Body of pancreas (tissue), 4 donors: Measurements from ENCODE around the gene KIF13A. TPM values are rescaled to one million over a fixed set of nuclear protein-coding genes. Genes with fewer than 3 reads are reported as not detected.

ENCODE experiments used
- ATAC-seq: fragments of 150-250 bp; one replicate; pipeline ENCODE4 v1.9.1; 2016
- DNase-seq, 4 donors: peaks; one replicate each; pipeline ENCODE4 v3.0.0-alpha.2; 2019
- H3K27ac ChIP-seq, 4 donors: fragments of 200-600 bp; sonication (generic); 1 replicate in 3 of 4; 2 replicates in 1 of 4; pipeline versions ENCODE4 v1.5.1 to v1.6.1; 2016 to 2019; ENCODE audit warnings: mild to moderate bottlenecking in 1 of 4, mixed read lengths in 1 of 4, moderate library complexity in 1 of 4
- H3K27me3 ChIP-seq, 2 donors: fragments of 200-600 bp; sonication (generic); one replicate each; pipeline ENCODE4 v1.6.0; 2016; ENCODE audit warnings: mild to moderate bottlenecking in 1 of 2
- H3K36me3 ChIP-seq, 2 donors: fragments of 200-600 bp; sonication (generic); replicated peaks in 1 of 2; 2 replicates each; pipeline ENCODE4 v1.5.1; 2016; ENCODE audit warnings: low read depth in 2 of 2; ENCODE audit not compliant: insufficient read depth in 1 of 2
- H3K4me1 ChIP-seq: fragments of 200-600 bp; sonication (generic); one replicate; pipeline ENCODE4 v1.6.0; 2016
- H3K4me3 ChIP-seq, 2 donors: fragments of 200-600 bp; sonication (generic); 1 replicate in 1 of 2; 2 replicates in 1 of 2; pipeline ENCODE4 v1.5.1; 2016 to 2019
- H3K9me3 ChIP-seq, 3 donors: fragments of 200-600 bp; sonication (generic); 1 replicate in 2 of 3; 2 replicates in 1 of 3; pipeline ENCODE4 v1.5.1; 2016
- POLR2A ChIP-seq, 3 donors: fragments of 450-650 bp; IDR thresholded peaks; one replicate each; pipeline ENCODE4 v1.6.1; 2016; ENCODE audit warnings: antibody characterized with exemption in 3 of 3, mild to moderate bottlenecking in 2 of 3
- WGBS, 2 donors: methylation state at CpG; one replicate each; pipeline ENCODE4 v1.1.5; 2017; 5-methylcytosine and 5-hydroxymethylcytosine counted together
- intact Hi-C: fragments of 100-400 bp; cut with DNase I; formaldehyde crosslinking; loops from one replicate; pipeline ENCODE4 v1.15.1; 2023
- total RNA-seq, 2 donors: library from RNA; depleted of rRNA; stranded (reverse); fragments of >200 nt; gene quantifications; one replicate each; pipeline ENCODE4 v1.1.0, GENCODE V29; 2016
- TF ChIP-seq, protein P1 (sequence below), 7 experiments: fragments of 450-650 bp in 4 of 7; fragments of 200-600 bp in 3 of 7; sonication (generic) in 3 of 7; IDR thresholded peaks; one replicate each; pipeline ENCODE4 v1.5.1; 2016 to 2019; ENCODE audit warnings: antibody characterized with exemption in 7 of 7

Gene KIF13A
- total RNA-seq, 2 donors from 2014 or later, result 13.2 to 17.1 TPM

DNA sequence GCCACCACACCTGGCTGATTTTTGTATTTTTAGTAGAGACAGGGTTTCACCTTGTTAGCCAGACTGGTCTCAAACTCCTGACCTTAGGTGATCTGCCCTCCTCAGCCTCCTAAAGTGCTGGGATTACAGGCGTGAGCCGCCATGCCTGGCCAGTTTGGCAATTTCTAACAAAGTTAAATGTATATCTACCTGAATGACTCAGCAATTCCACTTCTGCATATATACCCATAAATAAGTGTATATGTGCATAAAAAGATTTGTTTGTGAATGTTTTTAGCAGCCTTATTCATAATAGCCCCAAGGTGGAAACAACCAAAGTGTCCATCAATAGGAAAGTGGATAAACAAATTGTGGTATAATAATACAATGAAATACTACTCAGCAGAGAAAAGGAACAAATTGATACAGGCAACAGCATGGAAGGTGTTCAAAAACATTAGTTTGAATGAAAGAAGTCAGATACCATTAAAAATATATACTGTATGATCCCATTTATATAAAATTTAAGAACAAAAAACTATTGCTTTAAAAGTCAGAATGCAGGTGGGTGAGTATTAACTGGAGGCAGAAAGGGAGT is 44.3 kb upstream of the KIF13A start:
- DNase-seq (no peak), ATAC-seq (no peak)
- Histone ChIP-seq H3K27me3 (no peaks in the 10 kb centered on the region), H3K27ac (no peak overlapping the region), H3K4me1 (no peaks in the 10 kb centered on the region), H3K9me3 (no peaks in the 10 kb centered on the region), H3K4me3 (no peak overlapping the region), H3K36me3 (no peaks in the 10 kb centered on the region)
- 86 to 95% methylated on average over 2 of the region's 2 CpGs for WGBS, 2 donors
- intact Hi-C loops, result no loop called here
- TF ChIP-seq POLR2A (IDR thresholded peaks at IDR 0.05), result no peak
- TF ChIP-seq, protein P1, sequence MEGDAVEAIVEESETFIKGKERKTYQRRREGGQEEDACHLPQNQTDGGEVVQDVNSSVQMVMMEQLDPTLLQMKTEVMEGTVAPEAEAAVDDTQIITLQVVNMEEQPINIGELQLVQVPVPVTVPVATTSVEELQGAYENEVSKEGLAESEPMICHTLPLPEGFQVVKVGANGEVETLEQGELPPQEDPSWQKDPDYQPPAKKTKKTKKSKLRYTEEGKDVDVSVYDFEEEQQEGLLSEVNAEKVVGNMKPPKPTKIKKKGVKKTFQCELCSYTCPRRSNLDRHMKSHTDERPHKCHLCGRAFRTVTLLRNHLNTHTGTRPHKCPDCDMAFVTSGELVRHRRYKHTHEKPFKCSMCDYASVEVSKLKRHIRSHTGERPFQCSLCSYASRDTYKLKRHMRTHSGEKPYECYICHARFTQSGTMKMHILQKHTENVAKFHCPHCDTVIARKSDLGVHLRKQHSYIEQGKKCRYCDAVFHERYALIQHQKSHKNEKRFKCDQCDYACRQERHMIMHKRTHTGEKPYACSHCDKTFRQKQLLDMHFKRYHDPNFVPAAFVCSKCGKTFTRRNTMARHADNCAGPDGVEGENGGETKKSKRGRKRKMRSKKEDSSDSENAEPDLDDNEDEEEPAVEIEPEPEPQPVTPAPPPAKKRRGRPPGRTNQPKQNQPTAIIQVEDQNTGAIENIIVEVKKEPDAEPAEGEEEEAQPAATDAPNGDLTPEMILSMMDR (IDR thresholded peaks at IDR 0.05), result no peak

DNA sequence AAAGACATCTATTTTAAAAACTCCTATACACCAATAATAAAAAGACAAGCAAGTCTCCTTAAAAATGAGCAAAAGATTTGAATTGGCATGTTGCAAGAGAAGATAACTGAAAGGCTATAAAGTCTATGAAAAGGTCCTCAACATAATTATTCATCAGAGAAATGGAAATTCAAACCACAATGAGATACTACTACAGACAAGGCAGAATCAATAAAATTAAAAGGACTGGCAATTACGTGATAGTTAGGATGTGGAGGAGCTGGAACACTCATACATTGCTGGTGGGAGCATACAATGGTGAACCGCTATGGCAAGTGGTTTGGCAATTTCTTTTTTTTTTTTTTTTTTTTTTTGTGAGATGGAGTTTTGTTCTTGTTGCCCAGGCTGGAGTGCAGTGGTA is 43.8 kb upstream of the KIF13A start:
- H3K27ac ChIP-seq, result no peak overlapping the region

GRCh38 chr6:18028332-18028731 is 40.9 kb upstream of the KIF13A start:
- intact Hi-C loops, result no loop called here
- DNase-seq (no peak), ATAC-seq (no peak)
- H3K27me3 ChIP-seq, result no peaks in the 10 kb centered on the region
- H3K36me3 ChIP-seq, result no peaks in the 10 kb centered on the region
- TF ChIP-seq, protein P1 (IDR thresholded peaks at IDR 0.05), result no peak
- TF ChIP-seq POLR2A (IDR thresholded peaks at IDR 0.05), result no peak
- 34 to 47% methylated on average over 2 of the region's 2 CpGs for WGBS, 2 donors
- H3K4me1 ChIP-seq, result no peaks in the 10 kb centered on the region
- no peak overlapping the region for H3K27ac ChIP-seq
- H3K4me3 ChIP-seq, result no peak overlapping the region
- H3K9me3 ChIP-seq, result no peaks in the 10 kb centered on the region

More for the DNA sequence above, 43.8 kb upstream of the KIF13A start:
- WGBS, 2 donors, result 81 to 95% methylated on average over 2 of the region's 2 CpGs
- Histone ChIP-seq H3K4me1 (no peaks in the 10 kb centered on the region), H3K27me3 (no peaks in the 10 kb centered on the region), H3K9me3 (no peaks in the 10 kb centered on the region), H3K4me3 (no peak overlapping the region), H3K36me3 (no peaks in the 10 kb centered on the region)
- no peak for TF ChIP-seq POLR2A (IDR thresholded peaks at IDR 0.05)
- TF ChIP-seq, protein P1 (IDR thresholded peaks at IDR 0.05), result no peak
- DNase-seq (no peak), ATAC-seq (no peak)
- intact Hi-C loops, result no loop called here

DNA sequence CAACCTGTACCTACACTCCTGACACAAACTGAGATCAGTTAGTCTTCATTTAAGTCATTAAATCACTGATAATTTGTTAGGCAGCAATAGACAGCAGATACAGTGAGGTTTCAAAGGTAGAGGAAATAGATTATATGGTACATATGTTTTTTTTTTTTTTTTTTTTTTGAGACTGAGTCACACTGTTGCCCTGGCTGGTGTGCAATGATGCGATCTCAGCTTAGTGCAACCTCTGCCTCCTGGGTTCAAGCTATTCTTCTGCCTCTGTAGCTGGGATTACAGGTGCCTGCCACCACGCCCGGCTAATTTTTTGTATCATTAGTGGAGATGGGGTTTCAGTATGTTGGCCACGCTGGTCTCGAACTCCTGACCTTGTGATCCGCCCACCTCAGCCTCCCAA is 38.2 kb upstream of the KIF13A start:
- no peaks in the 10 kb centered on the region for H3K36me3 ChIP-seq
- no peak overlapping the region for H3K4me3 ChIP-seq
- TF ChIP-seq, protein P1 (IDR thresholded peaks at IDR 0.05), result no peak
- TF ChIP-seq POLR2A (IDR thresholded peaks at IDR 0.05), result no peak
- DNase-seq (no peak), ATAC-seq (no peak)
- H3K27ac ChIP-seq, result no peak overlapping the region
- WGBS, 2 donors, result 92 to 93% methylated on average over 6 of the region's 6 CpGs
- intact Hi-C loops, result no loop called here
- no peaks in the 10 kb centered on the region for H3K27me3 ChIP-seq
- H3K4me1 ChIP-seq, result no peaks in the 10 kb centered on the region
- no peaks in the 10 kb centered on the region for H3K9me3 ChIP-seq

- H3K9me3 ChIP-seq, result no peaks in the 10 kb centered on the region
- TF ChIP-seq, protein P1 (IDR thresholded peaks at IDR 0.05), result no peak
- TF ChIP-seq POLR2A (IDR thresholded peaks at IDR 0.05), result no peak
- intact Hi-C loops, result no loop called here
- H3K27me3 ChIP-seq, result no peaks in the 10 kb centered on the region
- no peaks in the 10 kb centered on the region for H3K36me3 ChIP-seq
- no peak for DNase-seq
- WGBS, 2 donors, result 86 to 87% methylated on average over 5 of the region's 5 CpGs
- no peaks in the 10 kb centered on the region for H3K4me1 ChIP-seq
- ATAC-seq, result no peak
- no peak overlapping the region for H3K27ac ChIP-seq
- no peak overlapping the region for H3K4me3 ChIP-seq
Observed at GRCh38 chr6:18024876-18025275, 37.4 kb upstream of the KIF13A start.
